ENCODE data around the gene NRIP1.

- TF ChIP-seq CTCF (IDR thresholded peaks at IDR 0.05; ENCODE audit: insufficient read depth, low read length, poor library complexity, severe bottlenecking): no peak
- TF ChIP-seq EZH2phosphoT487 (conservative IDR thresholded peaks at IDR 0.05; ENCODE audit: low read length): no peak
Measured at GRCh38 chr21:15034126-15034853, 30.5 kb downstream of the NRIP1 start.

Measured in SU-DHL-6 (cell line).